Liver (tissue), 9 donors: ENCODE results near the gene BIRC7. TPM values are rescaled to one million over a fixed set of nuclear protein-coding genes. Genes with fewer than 3 reads are reported as not detected.

Experiments used
- DNase-seq: peaks from one replicate; pipeline ENCODE4 v3.0.0-alpha.2; 2017; ENCODE audit warnings: low spot score
- H3K27ac ChIP-seq, 2 donors: one replicate each; pipeline ENCODE4 v1.7.0; 2013; ENCODE audit warnings: inconsistent platforms in 2 of 2, low read length in 2 of 2, control low read depth in 1 of 2, low read depth in 1 of 2, mild to moderate bottlenecking in 1 of 2
- H3K27me3 ChIP-seq, 4 donors: one replicate each; pipeline versions ENCODE4 v1.6.1 to v1.7.0; 2013; ENCODE audit warnings: low read length in 3 of 4, inconsistent platforms in 1 of 4, mild to moderate bottlenecking in 1 of 4, moderate library complexity in 1 of 4; ENCODE audit not compliant: control insufficient read depth in 4 of 4, insufficient read depth in 4 of 4
- H3K36me3 ChIP-seq, 4 donors: one replicate each; pipeline versions ENCODE4 v1.6.1 to v1.7.0; 2013; ENCODE audit warnings: low read length in 3 of 4, mild to moderate bottlenecking in 3 of 4, low read depth in 1 of 4, moderate library complexity in 1 of 4; ENCODE audit not compliant: control insufficient read depth in 4 of 4, insufficient read depth in 3 of 4
- H3K4me1 ChIP-seq, 4 donors: one replicate each; pipeline versions ENCODE4 v1.6.1 to v1.7.0; 2013; ENCODE audit warnings: low read length in 3 of 4, mild to moderate bottlenecking in 3 of 4, moderate library complexity in 1 of 4; ENCODE audit not compliant: control insufficient read depth in 4 of 4, insufficient read depth in 4 of 4
- H3K4me3 ChIP-seq, 3 donors: one replicate each; pipeline versions ENCODE4 v1.6.1 to v1.7.0; 2013; ENCODE audit warnings: low read length in 3 of 3, control low read depth in 1 of 3, low read depth in 1 of 3, mild to moderate bottlenecking in 1 of 3
- H3K9ac ChIP-seq, 2 donors: one replicate each; pipeline ENCODE4 v1.7.0; 2013; ENCODE audit warnings: low read length in 2 of 2, mild to moderate bottlenecking in 2 of 2, moderate library complexity in 2 of 2, control low read depth in 1 of 2, low read depth in 1 of 2
- H3K9me3 ChIP-seq, 4 donors: one replicate each; pipeline versions ENCODE4 v1.6.1 to v1.7.0; 2013; ENCODE audit warnings: low read length in 3 of 4; ENCODE audit not compliant: control insufficient read depth in 4 of 4
- CTCF ChIP-seq: fragments of 150-350 bp; IDR thresholded peaks from 2 replicates; pipeline ENCODE4 v1.5.1; 2017; ENCODE audit warnings: improper control_type of control experiment, low read depth, low read length; ENCODE audit not compliant: missing input control
- FOXA1 ChIP-seq: IDR thresholded peaks from 2 replicates; pipeline ENCODE4 v1.6.1; 2016; ENCODE audit warnings: antibody characterized with exemption
- FOXA2 ChIP-seq: IDR thresholded peaks from 2 replicates; pipeline ENCODE4 v1.6.1; 2016; ENCODE audit warnings: antibody characterized with exemption
- GABPA ChIP-seq, 2 donors: IDR thresholded peaks in 1 of 2; conservative IDR thresholded peaks in 1 of 2; 2 replicates each; pipeline ENCODE4 v1.6.1; 2016; ENCODE audit warnings: antibody characterized with exemption in 2 of 2, mild to moderate bottlenecking in 1 of 2, moderate library complexity in 1 of 2
- HNF4A ChIP-seq, 2 donors: conservative IDR thresholded peaks; 2 replicates each; pipeline ENCODE4 v1.6.1; 2016; ENCODE audit warnings: antibody characterized with exemption in 2 of 2, mild to moderate bottlenecking in 2 of 2
- HNF4G ChIP-seq: IDR thresholded peaks from 2 replicates; pipeline ENCODE4 v1.6.1; 2016; ENCODE audit warnings: antibody characterized with exemption
- JUND ChIP-seq, 2 donors: IDR thresholded peaks; 2 replicates each; pipeline ENCODE4 v1.6.1; 2016; ENCODE audit warnings: antibody characterized with exemption in 2 of 2
- MAX ChIP-seq: IDR thresholded peaks from 2 replicates; pipeline ENCODE4 v1.6.1; 2016; ENCODE audit warnings: antibody characterized with exemption
- NR2F2 ChIP-seq: IDR thresholded peaks from 2 replicates; pipeline ENCODE4 v1.6.1; 2016; ENCODE audit warnings: antibody characterized with exemption
- RAD21 ChIP-seq, 2 donors: IDR thresholded peaks; 2 replicates each; pipeline ENCODE4 v1.6.1; 2016; ENCODE audit warnings: antibody characterized with exemption in 2 of 2, mild to moderate bottlenecking in 2 of 2
- REST ChIP-seq: IDR thresholded peaks from 2 replicates; pipeline ENCODE4 v1.6.1; 2016; ENCODE audit warnings: antibody characterized with exemption, mild to moderate bottlenecking
- RXRA ChIP-seq, 2 donors: IDR thresholded peaks; 2 replicates each; pipeline ENCODE4 v1.6.1; 2017 to 2018; ENCODE audit warnings: antibody characterized with exemption in 2 of 2, mild to moderate bottlenecking in 1 of 2
- SP1 ChIP-seq: IDR thresholded peaks from 2 replicates; pipeline ENCODE4 v1.6.1; 2018; ENCODE audit warnings: antibody characterized with exemption, mild to moderate bottlenecking
- TAF1 ChIP-seq: conservative IDR thresholded peaks from 2 replicates; pipeline ENCODE4 v1.6.1; 2016; ENCODE audit warnings: antibody characterized with exemption, mild to moderate bottlenecking
- YY1 ChIP-seq: IDR thresholded peaks from 2 replicates; pipeline ENCODE4 v1.6.1; 2016; ENCODE audit warnings: antibody characterized with exemption, mild to moderate bottlenecking
- WGBS: extraction: QIAGEN DNeasy Blood & Tissue Kit; methylation state at CpG from one replicate; pipeline ENCODE4 v1.1.7; 2013; 5-methylcytosine and 5-hydroxymethylcytosine counted together
- polyA plus RNA-seq, 2 donors: library from polyadenylated mRNA; stranded (reverse) in 1 of 2; unstranded in 1 of 2; fragments of 200-250 nt in 1 of 2; fragments of >200 nt in 1 of 2; fragmentation: Nextera tagmentation in 1 of 2; extraction: Ambion mirVana in 1 of 2; gene quantifications; one replicate each; pipeline versions ENCODE4 v1.2.1 to v1.2.3, GENCODE V29; 2013 to 2015
- total RNA-seq, 2 donors: library from RNA; depleted of rRNA; stranded (reverse); fragments of >200 nt; gene quantifications; one replicate each; pipeline ENCODE4 v1.2.3, GENCODE V29; 2014
- TF ChIP-seq, protein P1 (sequence below): IDR thresholded peaks from 2 replicates; pipeline ENCODE4 v1.6.1; 2016; ENCODE audit warnings: antibody characterized with exemption
- TF ChIP-seq, protein P2 (sequence below): IDR thresholded peaks from 2 replicates; pipeline ENCODE4 v1.6.1; 2016; ENCODE audit warnings: antibody characterized with exemption
- donor health status: healthy.
- donor health status: healthy.
- donor health status: healthy.
- donor health status: healthy.
- donor health status: healthy.

The BIRC7 gene
- total and polyA plus RNA-seq, 4 donors: 0.23 TPM; not detected in 3

GRCh38 chr20:63198606-63199005, 37.1 kb upstream of the BIRC7 start:
- no peaks in the 10 kb centered on the region for H3K27me3 ChIP-seq
- H3K27ac ChIP-seq: no peak overlapping the region
- no peak overlapping the region for H3K9ac ChIP-seq
- H3K4me1 ChIP-seq: peaks cover 0 to 10% (median 5%) of the 10 kb centered on the region in 4 donors
- DNase-seq: no peak
- peaks cover 13 to 37% (median 24%) of the 10 kb centered on the region in 4 donors for H3K36me3 ChIP-seq
- no peak overlapping the region for H3K4me3 ChIP-seq
- 69% methylated on average over 7 of the region's 7 CpGs for WGBS
- H3K9me3 ChIP-seq: no peaks in the 10 kb centered on the region
- no peak for TF ChIP-seq JUND (IDR thresholded peaks at IDR 0.05)
- no peak for TF ChIP-seq RAD21 (IDR thresholded peaks at IDR 0.05)
- no peak for TF ChIP-seq REST
- TF ChIP-seq, protein P1, sequence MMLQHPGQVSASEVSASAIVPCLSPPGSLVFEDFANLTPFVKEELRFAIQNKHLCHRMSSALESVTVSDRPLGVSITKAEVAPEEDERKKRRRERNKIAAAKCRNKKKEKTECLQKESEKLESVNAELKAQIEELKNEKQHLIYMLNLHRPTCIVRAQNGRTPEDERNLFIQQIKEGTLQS: no peak
- TF ChIP-seq TAF1: no peak
- TF ChIP-seq, protein P2, sequence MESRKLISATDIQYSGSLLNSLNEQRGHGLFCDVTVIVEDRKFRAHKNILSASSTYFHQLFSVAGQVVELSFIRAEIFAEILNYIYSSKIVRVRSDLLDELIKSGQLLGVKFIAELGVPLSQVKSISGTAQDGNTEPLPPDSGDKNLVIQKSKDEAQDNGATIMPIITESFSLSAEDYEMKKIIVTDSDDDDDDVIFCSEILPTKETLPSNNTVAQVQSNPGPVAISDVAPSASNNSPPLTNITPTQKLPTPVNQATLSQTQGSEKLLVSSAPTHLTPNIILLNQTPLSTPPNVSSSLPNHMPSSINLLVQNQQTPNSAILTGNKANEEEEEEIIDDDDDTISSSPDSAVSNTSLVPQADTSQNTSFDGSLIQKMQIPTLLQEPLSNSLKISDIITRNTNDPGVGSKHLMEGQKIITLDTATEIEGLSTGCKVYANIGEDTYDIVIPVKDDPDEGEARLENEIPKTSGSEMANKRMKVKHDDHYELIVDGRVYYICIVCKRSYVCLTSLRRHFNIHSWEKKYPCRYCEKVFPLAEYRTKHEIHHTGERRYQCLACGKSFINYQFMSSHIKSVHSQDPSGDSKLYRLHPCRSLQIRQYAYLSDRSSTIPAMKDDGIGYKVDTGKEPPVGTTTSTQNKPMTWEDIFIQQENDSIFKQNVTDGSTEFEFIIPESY: no peak
- no peak for TF ChIP-seq RXRA (IDR thresholded peaks at IDR 0.05)
- TF ChIP-seq MAX: no peak
- TF ChIP-seq GABPA (IDR thresholded peaks at IDR 0.05 in 1 of 2, conservative IDR thresholded peaks at IDR 0.05 in 1 of 2): no peak

DNA sequence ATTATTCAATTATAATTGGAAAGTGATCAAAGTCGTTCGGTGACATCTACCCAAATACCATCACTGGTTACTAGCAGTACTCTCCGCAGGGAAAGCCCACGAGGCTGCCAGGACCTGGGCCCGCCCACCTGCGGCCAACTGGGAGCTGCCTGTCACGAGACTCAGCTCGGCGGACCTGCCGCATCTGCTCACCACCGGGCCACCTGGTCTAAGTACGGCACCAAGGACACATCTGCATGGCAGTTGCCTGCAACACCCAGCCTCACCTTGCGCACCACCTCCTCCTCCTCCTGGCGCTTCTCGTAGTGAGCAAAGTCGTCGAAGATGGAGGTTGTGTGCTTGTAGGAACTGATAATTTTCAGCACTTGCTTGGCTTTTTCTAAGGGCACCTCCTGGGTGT, 33.7 kb upstream of the BIRC7 start:
- H3K9me3 ChIP-seq: no peaks in the 10 kb centered on the region
- WGBS: 93% methylated on average over 17 of the region's 17 CpGs
- H3K4me1 ChIP-seq: peaks cover 0 to 10% (median 5%) of the 10 kb centered on the region in 4 donors
- TF ChIP-seq NR2F2 (no peak), YY1 (no peak), TAF1 (no peak), FOXA1 (no peak), REST (no peak), CTCF (no peak), RXRA (IDR thresholded peaks at IDR 0.05) (no peak), GABPA (IDR thresholded peaks at IDR 0.05 in 1 of 2, conservative IDR thresholded peaks at IDR 0.05 in 1 of 2) (no peak), HNF4A (conservative IDR thresholded peaks at IDR 0.05) (no peak), SP1 (no peak), FOXA2 (no peak), HNF4G (no peak), JUND (IDR thresholded peaks at IDR 0.05) (no peak)
- TF ChIP-seq, protein P2: no peak
- no peak overlapping the region for H3K9ac ChIP-seq
- H3K27me3 ChIP-seq: no peaks in the 10 kb centered on the region
- no peak for DNase-seq
- H3K36me3 ChIP-seq: peaks cover 17 to 46% (median 26%) of the 10 kb centered on the region in 4 donors
- H3K27ac ChIP-seq: no peak overlapping the region
- H3K4me3 ChIP-seq: no peak overlapping the region
